Activated naive CD8-positive, alpha-beta T cell (primary cell): ENCODE measurements around the gene TCEAL1.
"Not testable (repeated sequence)": the region's sequence is repeated elsewhere in the genome, so short reads cannot be mapped to it uniquely, and the experiment has no call there.

Experiments
- H3K27ac Mint-ChIP-seq: one replicate; pipeline ENCODE4 v1.8.0; 2021; ENCODE audit warnings: mixed read lengths
- H3K27me3 Mint-ChIP-seq: one replicate; pipeline ENCODE4 v1.8.0; 2021; ENCODE audit warnings: mixed read lengths
- H3K36me3 Mint-ChIP-seq: one replicate; pipeline ENCODE4 v1.8.0; 2021; ENCODE audit warnings: mixed read lengths
- H3K4me1 Mint-ChIP-seq: one replicate; pipeline ENCODE4 v1.8.0; 2021; ENCODE audit warnings: low read depth, mixed read lengths
- H3K4me3 Mint-ChIP-seq: one replicate; pipeline ENCODE4 v1.8.0; 2021; ENCODE audit warnings: mild to moderate bottlenecking, mixed read lengths
- H3K9me3 Mint-ChIP-seq: one replicate; pipeline ENCODE4 v1.8.0; 2021; ENCODE audit warnings: low read depth, mixed read lengths

Gene TCEAL1, protein sequence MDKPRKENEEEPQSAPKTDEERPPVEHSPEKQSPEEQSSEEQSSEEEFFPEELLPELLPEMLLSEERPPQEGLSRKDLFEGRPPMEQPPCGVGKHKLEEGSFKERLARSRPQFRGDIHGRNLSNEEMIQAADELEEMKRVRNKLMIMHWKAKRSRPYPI

GRCh38 chrX:103628386-103629317 is at the start of gene TCEAL1:
TSS of gene TCEAL1 (plus strand) at chrX:103628975. CDS start at chrX:103629917, 942 bp downstream.
- no peaks in the 10 kb centered on the region for H3K9me3 Mint-ChIP-seq
- H3K36me3 Mint-ChIP-seq: no peaks in the 10 kb centered on the region
- peak within 1 kb of the TSS; percentile 91 for H3K4me3 Mint-ChIP-seq
- H3K4me1 Mint-ChIP-seq: peaks cover 17% of the 10 kb centered on the region
- H3K27ac Mint-ChIP-seq: peak within 1 kb of the TSS; percentile 86
- H3K27me3 Mint-ChIP-seq: no peaks in the 10 kb centered on the region

DNA sequence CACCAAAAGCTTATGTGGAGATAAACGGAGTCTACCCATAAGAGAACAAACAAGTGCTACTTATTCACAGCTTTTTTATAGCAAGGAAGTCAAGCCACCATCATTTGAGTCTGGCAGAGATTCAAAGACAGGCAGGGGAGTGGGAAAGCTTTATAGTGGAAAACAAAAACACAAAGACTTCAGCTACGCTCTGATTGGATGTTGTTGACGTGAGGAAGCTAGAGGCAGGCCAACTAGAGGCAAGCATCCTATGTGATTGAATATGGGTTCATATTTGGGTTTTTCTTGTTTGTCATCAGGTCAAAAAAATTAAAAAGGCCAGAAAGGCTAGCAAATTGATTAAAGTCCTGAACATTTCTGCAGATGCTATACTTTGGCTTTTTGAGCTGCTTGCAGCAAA is 44.2 kb upstream of the TCEAL1 start:
- no peak overlapping the region for H3K27ac Mint-ChIP-seq
- H3K36me3 Mint-ChIP-seq: no peaks in the 10 kb centered on the region
- H3K27me3 Mint-ChIP-seq: no peaks in the 10 kb centered on the region
- H3K4me3 Mint-ChIP-seq: peak overlapping the region; percentile 48
- no peaks in the 10 kb centered on the region for H3K9me3 Mint-ChIP-seq
- H3K4me1 Mint-ChIP-seq: peaks cover 3% of the 10 kb centered on the region

- Mint-ChIP-seq H3K4me3 (peak within 1 kb of the TSS; percentile 88), H3K4me1 (peaks cover 3% of the 10 kb centered on the region), H3K9me3 (no peaks in the 10 kb centered on the region), H3K27ac (peak within 1 kb of the TSS; percentile 41), H3K36me3 (no peaks in the 10 kb centered on the region), H3K27me3 (no peaks in the 10 kb centered on the region)
These were observed 43.1 kb upstream of the TCEAL1 start, which contains the start of gene TCEAL4 for GRCh38 chrX:103585411-103586313. TSS of gene TCEAL4 (plus strand) at chrX:103585515. CDS start at chrX:103586676, 1,161 bp downstream.

- Mint-ChIP-seq H3K4me3 (peak overlapping the region; percentile 88), H3K36me3 (no peaks in the 10 kb centered on the region), H3K27ac (peak overlapping the region; percentile 3), H3K9me3 (no peaks in the 10 kb centered on the region), H3K4me1 (peaks cover 3% of the 10 kb centered on the region), H3K27me3 (no peaks in the 10 kb centered on the region)
These were observed 42.5 kb upstream of the TCEAL1 start for GRCh38 chrX:103586314-103586646.

GRCh38 chrX:103586659-103587058 is 42.1 kb upstream of the TCEAL1 start:
- peaks cover 3% of the 10 kb centered on the region for H3K4me1 Mint-ChIP-seq
- no peaks in the 10 kb centered on the region for H3K9me3 Mint-ChIP-seq
- H3K4me3 Mint-ChIP-seq: peak overlapping the region; percentile 88
- peak overlapping the region; percentile 3 for H3K27ac Mint-ChIP-seq
- no peaks in the 10 kb centered on the region for H3K36me3 Mint-ChIP-seq
- no peaks in the 10 kb centered on the region for H3K27me3 Mint-ChIP-seq

GRCh38 chrX:103592295-103592694 is 36.5 kb upstream of the TCEAL1 start:
- H3K27ac Mint-ChIP-seq, H3K4me1 Mint-ChIP-seq, H3K27me3 Mint-ChIP-seq, H3K9me3 Mint-ChIP-seq, H3K4me3 Mint-ChIP-seq, H3K36me3 Mint-ChIP-seq: not testable (repeated sequence)

- not testable (repeated sequence) for H3K4me3 Mint-ChIP-seq, H3K4me1 Mint-ChIP-seq, H3K36me3 Mint-ChIP-seq, H3K27ac Mint-ChIP-seq, H3K27me3 Mint-ChIP-seq, H3K9me3 Mint-ChIP-seq
These were observed 33.6 kb upstream of the TCEAL1 start for GRCh38 chrX:103595202-103595601.

DNA sequence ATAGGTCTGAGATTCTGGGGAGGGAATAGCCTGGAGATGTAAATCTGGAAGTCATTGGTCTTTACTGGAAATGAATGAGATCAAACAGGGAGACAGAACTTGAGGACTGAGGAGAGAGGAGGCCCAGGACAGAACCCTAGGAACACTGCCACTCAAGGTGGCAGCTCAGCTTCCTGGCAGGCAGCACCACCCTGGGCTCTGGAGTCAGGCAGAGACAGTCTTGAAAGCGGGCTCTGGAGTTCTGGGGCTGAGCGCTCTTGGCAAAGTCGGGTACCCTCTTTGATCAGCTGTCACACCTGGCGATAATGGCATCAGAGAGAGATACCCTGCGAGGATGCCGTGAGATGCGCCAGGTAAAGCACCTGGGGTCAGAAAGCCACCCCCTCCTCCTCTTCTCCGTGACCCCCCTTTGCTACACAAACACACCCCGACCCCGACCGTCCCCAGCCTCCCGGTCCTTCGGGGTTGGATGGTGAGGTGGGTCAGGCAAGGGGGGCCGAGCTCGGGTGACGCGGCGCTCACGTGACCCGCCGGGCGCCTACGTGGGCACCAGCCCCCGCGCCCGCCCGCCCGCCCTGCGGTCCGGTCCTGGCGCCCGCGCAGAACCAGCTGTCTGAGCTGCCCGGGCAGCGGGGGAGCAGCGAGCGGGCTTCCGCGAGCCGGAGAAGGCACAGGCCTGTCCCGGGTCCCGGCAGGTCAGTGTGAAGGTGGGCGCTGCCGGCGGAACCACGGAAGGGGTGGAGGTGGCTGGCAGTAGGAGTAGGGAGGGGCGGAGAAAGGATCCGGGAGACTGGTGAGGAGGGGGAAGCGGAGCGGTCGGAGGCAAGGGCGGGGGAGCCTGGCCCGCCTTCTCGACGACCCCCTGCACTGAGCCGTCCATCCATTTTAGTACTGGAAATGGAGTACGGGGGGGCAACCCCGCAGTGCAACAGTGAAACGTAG is 21.1 kb upstream of the TCEAL1 start, which contains the start of gene TCEAL3:
TCEAL3 (plus strand) TSS at position 600 of the 942 bp plus-strand sequence. CDS start 1,102 bp downstream, outside the sequence.
- Mint-ChIP-seq H3K36me3 (no peaks in the 10 kb centered on the region), H3K9me3 (no peaks in the 10 kb centered on the region), H3K4me1 (peaks cover 4% of the 10 kb centered on the region), H3K4me3 (peak within 1 kb of the TSS; percentile 85), H3K27ac (peak within 1 kb of the TSS; percentile 54), H3K27me3 (no peaks in the 10 kb centered on the region)

DNA sequence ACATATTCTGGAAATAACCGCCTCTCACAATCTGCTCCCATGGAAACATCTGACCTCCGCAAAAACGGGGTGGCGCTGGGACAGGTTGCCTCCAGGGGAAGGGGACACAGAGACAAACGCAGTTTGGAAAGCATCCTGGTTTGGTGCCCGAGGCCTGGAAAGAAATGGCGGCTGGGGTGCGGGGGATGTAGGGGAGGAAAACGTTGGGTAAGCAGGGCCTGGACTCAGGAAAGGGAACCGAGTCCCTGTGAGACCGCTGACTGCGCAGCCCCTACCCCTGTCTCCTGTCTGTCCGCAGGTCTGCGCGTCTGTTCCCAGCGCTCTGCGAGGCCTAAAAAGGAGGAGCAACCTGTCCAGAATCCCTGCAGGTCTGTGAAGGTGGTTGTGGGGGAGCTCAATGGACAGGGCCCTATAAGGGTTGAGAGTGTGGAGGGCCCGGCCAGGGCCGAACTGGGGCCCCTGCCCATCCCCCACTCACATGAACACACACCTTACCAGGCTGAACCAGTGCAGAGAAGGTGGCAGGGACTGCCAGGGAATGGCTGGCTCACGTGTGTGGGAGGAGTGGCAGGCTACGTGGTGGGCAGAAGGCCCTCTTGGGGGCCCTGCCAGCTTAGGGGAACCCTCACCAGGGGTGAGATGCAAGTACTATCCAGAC is 20.3 kb upstream of the TCEAL1 start:
- peak overlapping the region; percentile 76 for H3K4me3 Mint-ChIP-seq
- peaks cover 4% of the 10 kb centered on the region for H3K4me1 Mint-ChIP-seq
- peak overlapping the region; percentile 41 for H3K27ac Mint-ChIP-seq
- no peaks in the 10 kb centered on the region for H3K36me3 Mint-ChIP-seq
- H3K9me3 Mint-ChIP-seq: no peaks in the 10 kb centered on the region
- no peaks in the 10 kb centered on the region for H3K27me3 Mint-ChIP-seq

DNA sequence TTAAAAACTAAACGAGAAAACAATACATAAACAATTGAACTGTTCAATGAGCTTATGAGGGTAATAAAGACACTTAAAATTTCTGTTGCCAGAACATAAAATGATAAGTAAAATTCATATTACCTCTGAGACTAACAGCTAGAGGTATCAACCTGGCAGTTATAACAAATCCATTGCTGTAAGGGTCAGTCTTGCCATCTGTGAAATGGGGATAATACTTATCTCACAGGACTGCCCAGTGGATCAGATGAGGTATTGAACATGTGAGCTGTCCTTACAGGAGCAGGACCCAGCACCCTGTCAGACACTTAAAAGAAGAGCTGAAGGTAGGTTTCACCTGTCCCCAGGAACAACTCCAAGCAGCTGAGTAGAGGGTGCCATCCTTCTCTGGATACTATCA is 18.5 kb upstream of the TCEAL1 start:
- Mint-ChIP-seq H3K27ac (no peak overlapping the region), H3K4me3 (peak overlapping the region; percentile 8), H3K4me1 (peaks cover 4% of the 10 kb centered on the region), H3K27me3 (no peaks in the 10 kb centered on the region), H3K36me3 (no peaks in the 10 kb centered on the region), H3K9me3 (no peaks in the 10 kb centered on the region)

GRCh38 chrX:103613362-103613890 is 15.3 kb upstream of the TCEAL1 start:
- Mint-ChIP-seq H3K36me3 (peaks cover 2% of the 10 kb centered on the region), H3K4me1 (no peaks in the 10 kb centered on the region), H3K4me3 (no peak overlapping the region), H3K9me3 (no peaks in the 10 kb centered on the region), H3K27me3 (no peaks in the 10 kb centered on the region), H3K27ac (no peak overlapping the region)

GRCh38 chrX:103614999-103615398 is 13.8 kb upstream of the TCEAL1 start:
- no peak overlapping the region for H3K27ac Mint-ChIP-seq
- no peak overlapping the region for H3K4me3 Mint-ChIP-seq
- no peaks in the 10 kb centered on the region for H3K9me3 Mint-ChIP-seq
- no peaks in the 10 kb centered on the region for H3K4me1 Mint-ChIP-seq
- peaks cover 2% of the 10 kb centered on the region for H3K36me3 Mint-ChIP-seq
- H3K27me3 Mint-ChIP-seq: no peaks in the 10 kb centered on the region

GRCh38 chrX:103615781-103616371 is 12.9 kb upstream of the TCEAL1 start:
- H3K36me3 Mint-ChIP-seq: peaks cover 2% of the 10 kb centered on the region
- no peaks in the 10 kb centered on the region for H3K9me3 Mint-ChIP-seq
- no peaks in the 10 kb centered on the region for H3K4me1 Mint-ChIP-seq
- H3K4me3 Mint-ChIP-seq: no peak overlapping the region
- H3K27ac Mint-ChIP-seq: no peak overlapping the region
- H3K27me3 Mint-ChIP-seq: no peaks in the 10 kb centered on the region
